DOHH2 (cell line): ENCODE results near the gene FILIP1L.

Source experiments
- H3F3A ChIP-seq: fragments of 200-600 bp; sonication (generic), shearing (Covaris generic); 2 replicates; pipeline ENCODE4 v1.6.0; 2016; ENCODE audit warnings: antibody characterized with exemption, mild to moderate bottlenecking; ENCODE audit not compliant: control insufficient read depth, insufficient read depth
- H3K27ac ChIP-seq: fragments of 200-600 bp; sonication (generic); 2 replicates; pipeline ENCODE4 v1.5.1; 2014; ENCODE audit warnings: low read depth, mild to moderate bottlenecking, low read length, moderate library complexity
- H3K27me3 ChIP-seq: fragments of 200-600 bp; sonication (generic); 2 replicates; pipeline ENCODE4 v1.6.1; 2014; ENCODE audit warnings: mild to moderate bottlenecking, low read length, mixed read lengths; ENCODE audit not compliant: control insufficient read depth
- H3K36me3 ChIP-seq: fragments of 200-600 bp; sonication (generic); 2 replicates; pipeline ENCODE4 v1.6.1; 2014; ENCODE audit warnings: mild to moderate bottlenecking, low read length, moderate library complexity, mixed read lengths; ENCODE audit not compliant: control insufficient read depth
- H3K4me1 ChIP-seq: fragments of 200-600 bp; sonication (generic); 2 replicates; pipeline ENCODE4 v1.6.1; 2014; ENCODE audit warnings: mild to moderate bottlenecking, low read length, mixed read lengths; ENCODE audit not compliant: control insufficient read depth
- H3K4me2 ChIP-seq: fragments of 200-600 bp; sonication (generic); 2 replicates; pipeline ENCODE4 v1.6.0; 2014; ENCODE audit warnings: mild to moderate bottlenecking, low read length, moderate library complexity
- H3K4me3 ChIP-seq: fragments of 200-600 bp; sonication (generic); 2 replicates; pipeline ENCODE4 v1.5.1; 2014; ENCODE audit warnings: mild to moderate bottlenecking, low read length, mixed read lengths
- H3K79me2 ChIP-seq: fragments of 200-600 bp; sonication (generic); 2 replicates; pipeline ENCODE4 v1.6.1; 2014; ENCODE audit warnings: mild to moderate bottlenecking, low read length, mixed read lengths; ENCODE audit not compliant: control insufficient read depth
- H3K9me2 ChIP-seq: fragments of 200-600 bp; sonication (generic); replicated peaks from 2 replicates; pipeline ENCODE4 v1.6.1; 2014; ENCODE audit warnings: mild to moderate bottlenecking, low read length, mixed read lengths; ENCODE audit not compliant: control insufficient read depth
- H3K9me3 ChIP-seq: fragments of 200-600 bp; sonication (generic); 2 replicates; pipeline ENCODE4 v1.6.1; 2014; ENCODE audit warnings: antibody characterized with exemption, low read length, mixed read lengths; ENCODE audit not compliant: control insufficient read depth, insufficient read depth
- H4K20me1 ChIP-seq: fragments of 200-600 bp; sonication (generic); 2 replicates; pipeline ENCODE4 v1.6.0; 2014; ENCODE audit warnings: low read depth, mild to moderate bottlenecking, antibody characterized with exemption, low read length, moderate library complexity; ENCODE audit not compliant: control insufficient read depth, insufficient read depth
- CTCF ChIP-seq: fragments of 200-600 bp; sonication (generic); IDR thresholded peaks from one replicate; pipeline ENCODE4 v1.5.1; 2014; ENCODE audit warnings: antibody characterized with exemption, mild to moderate bottlenecking, low read depth, low read length; ENCODE audit not compliant: poor library complexity, severe bottlenecking
- EZH2phosphoT487 ChIP-seq: fragments of 200-600 bp; sonication (generic); IDR thresholded peaks from 2 replicates; pipeline ENCODE4 v1.6.1; 2017; ENCODE audit warnings: borderline replicate concordance, mild to moderate bottlenecking, antibody characterized with exemption, low read length, moderate library complexity, mixed read lengths

FILIP1L gene

GRCh38 chr3:99980606-99981005 lies 133.7 kb downstream of the FILIP1L start:
- no peaks in the 10 kb centered on the region for H3F3A ChIP-seq
- no peak overlapping the region for H3K4me3 ChIP-seq
- no peaks in the 10 kb centered on the region; the same call in 1 of the 2 replicates for H3K79me2 ChIP-seq
- no peaks in the 10 kb centered on the region for H3K36me3 ChIP-seq
- no peak overlapping the region for H3K4me2 ChIP-seq
- no peaks in the 10 kb centered on the region for H3K27me3 ChIP-seq
- no peaks in the 10 kb centered on the region for H3K9me2 ChIP-seq
- H4K20me1 ChIP-seq = no peaks in the 10 kb centered on the region
- no peak for TF ChIP-seq EZH2phosphoT487
- TF ChIP-seq CTCF = no peak
- H3K27ac ChIP-seq = no peak overlapping the region
- H3K9me3 ChIP-seq = no peaks in the 10 kb centered on the region
- peaks cover 4% of the 10 kb centered on the region for H3K4me1 ChIP-seq

- no peaks in the 10 kb centered on the region for H4K20me1 ChIP-seq
- no peak for TF ChIP-seq CTCF
- TF ChIP-seq EZH2phosphoT487 = no peak
- H3K9me2 ChIP-seq = no peaks in the 10 kb centered on the region
- no peak overlapping the region for H3K4me3 ChIP-seq
- no peaks in the 10 kb centered on the region for H3K9me3 ChIP-seq
- no peaks in the 10 kb centered on the region for H3K36me3 ChIP-seq
- H3K79me2 ChIP-seq = no peaks in the 10 kb centered on the region; the same call in 1 of the 2 replicates
- no peak overlapping the region for H3K27ac ChIP-seq
- no peak overlapping the region for H3K4me2 ChIP-seq
- H3F3A ChIP-seq = no peaks in the 10 kb centered on the region
- no peaks in the 10 kb centered on the region for H3K27me3 ChIP-seq
- peaks cover 4% of the 10 kb centered on the region for H3K4me1 ChIP-seq
Measured at GRCh38 chr3:99978221-99978620, 136.1 kb downstream of the FILIP1L start.

DNA sequence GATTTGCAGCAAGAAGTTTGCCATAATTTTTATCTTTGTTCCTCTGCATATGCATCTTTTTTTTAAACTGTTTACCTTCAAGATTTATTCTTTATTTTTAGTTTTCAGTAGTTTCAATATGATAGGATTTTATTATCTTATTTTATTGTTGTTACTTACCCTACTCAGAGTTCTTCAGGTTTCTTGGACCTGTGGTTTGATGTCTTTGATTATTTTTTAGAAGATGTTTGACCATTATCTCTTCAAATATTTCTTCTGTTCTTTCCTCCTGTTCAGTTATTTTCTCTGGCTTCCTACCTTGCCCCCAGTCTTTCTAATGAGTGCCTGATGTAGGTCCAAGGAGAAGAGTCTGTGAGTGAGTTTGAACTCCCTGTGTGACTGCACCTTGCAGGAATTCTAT lies 137.7 kb downstream of the FILIP1L start:
- no peaks in the 10 kb centered on the region for H3K4me1 ChIP-seq
- H3K9me2 ChIP-seq = no peaks in the 10 kb centered on the region
- no peaks in the 10 kb centered on the region for H3K36me3 ChIP-seq
- no peaks in the 10 kb centered on the region for H3F3A ChIP-seq
- no peaks in the 10 kb centered on the region for H4K20me1 ChIP-seq
- no peaks in the 10 kb centered on the region; the same call in 1 of the 2 replicates for H3K79me2 ChIP-seq
- H3K4me2 ChIP-seq = no peak overlapping the region
- no peak for TF ChIP-seq CTCF
- TF ChIP-seq EZH2phosphoT487 = no peak
- H3K4me3 ChIP-seq = no peak overlapping the region
- no peaks in the 10 kb centered on the region for H3K9me3 ChIP-seq
- no peaks in the 10 kb centered on the region for H3K27me3 ChIP-seq
- no peak overlapping the region for H3K27ac ChIP-seq
